Loucy (cell line): ENCODE measurements around the gene TIGD7.

Experiments
- H2AFZ ChIP-seq: fragments of 200-600 bp; sonication (generic); 2 replicates; pipeline ENCODE4 v1.6.0; 2016; ENCODE audit warnings: antibody characterized with exemption, mild to moderate bottlenecking, low read length, moderate library complexity
- H3F3A ChIP-seq: fragments of 200-600 bp; 2 replicates; pipeline ENCODE4 v1.6.0; 2016; ENCODE audit warnings: antibody characterized with exemption, low read depth, mild to moderate bottlenecking
- H3K27me3 ChIP-seq: fragments of 200-600 bp; sonication (generic); 2 replicates; pipeline ENCODE4 v1.6.1; 2014; ENCODE audit warnings: low read length, mild to moderate bottlenecking; ENCODE audit not compliant: insufficient read depth, poor library complexity, severe bottlenecking
- H3K36me3 ChIP-seq: fragments of 200-600 bp; sonication (generic); 2 replicates; pipeline ENCODE4 v1.6.1; 2016; ENCODE audit warnings: low read length; ENCODE audit not compliant: insufficient read depth
- H3K4me1 ChIP-seq: fragments of 200-600 bp; sonication (generic); 2 replicates; pipeline ENCODE4 v1.5.1; 2014; ENCODE audit warnings: low read length, mild to moderate bottlenecking; ENCODE audit not compliant: insufficient read depth, poor library complexity, severe bottlenecking
- H3K4me2 ChIP-seq: fragments of 200-600 bp; sonication (generic); 2 replicates; pipeline ENCODE4 v1.6.0; 2014; ENCODE audit warnings: antibody characterized with exemption, low read length, low read depth, mild to moderate bottlenecking; ENCODE audit not compliant: poor library complexity, severe bottlenecking
- H3K4me3 ChIP-seq: fragments of 200-600 bp; sonication (generic); 2 replicates; pipeline ENCODE4 v1.5.1; 2014; ENCODE audit warnings: low read length, mild to moderate bottlenecking, mixed read lengths; ENCODE audit not compliant: poor library complexity, severe bottlenecking
- H3K79me2 ChIP-seq: fragments of 200-600 bp; sonication (generic); 2 replicates; pipeline ENCODE4 v1.6.1; 2014; ENCODE audit warnings: low read length; ENCODE audit not compliant: insufficient read depth
- H3K9ac ChIP-seq: fragments of 200-600 bp; sonication (generic); 2 replicates; pipeline ENCODE4 v1.6.0; 2014; ENCODE audit warnings: mild to moderate bottlenecking, low read depth, low read length, moderate library complexity; ENCODE audit not compliant: poor library complexity, severe bottlenecking
- H3K9me2 ChIP-seq: fragments of 200-600 bp; sonication (generic); replicated peaks from 2 replicates; pipeline ENCODE4 v1.6.1; 2016; ENCODE audit warnings: low read depth, low read length, mixed read lengths
- H3K9me3 ChIP-seq: fragments of 200-600 bp; sonication (generic); 2 replicates; pipeline ENCODE4 v1.6.1; 2014; ENCODE audit warnings: mild to moderate bottlenecking, antibody characterized with exemption, low read length, low read depth; ENCODE audit not compliant: insufficient read depth
- H4K20me1 ChIP-seq: fragments of 200-600 bp; sonication (generic); 2 replicates; pipeline ENCODE4 v1.6.0; 2014; ENCODE audit warnings: antibody characterized with exemption, low read length, mild to moderate bottlenecking; ENCODE audit not compliant: insufficient read depth, poor library complexity, severe bottlenecking
- EZH2phosphoT487 ChIP-seq: fragments of 200-600 bp; IDR thresholded peaks from 2 replicates; pipeline ENCODE4 v1.6.1; 2018; ENCODE audit warnings: antibody characterized with exemption, mild to moderate bottlenecking, moderate library complexity, borderline replicate concordance
- TF ChIP-seq, protein P1 (sequence below): fragments of 200-600 bp; sonication (generic); conservative IDR thresholded peaks from 2 replicates; pipeline ENCODE4 v1.5.1; 2014; ENCODE audit warnings: mild to moderate bottlenecking, antibody characterized with exemption, low read length

Gene TIGD7

GRCh38 chr16:3304370-3304769 is 860 bp downstream of the TIGD7 start:
- no peaks in the 10 kb centered on the region for H3K9me3 ChIP-seq
- H3F3A ChIP-seq = no peaks in the 10 kb centered on the region
- no peaks in the 10 kb centered on the region for H3K27me3 ChIP-seq
- 0 out of 2 replicates have a peak, but pooled peaks cover 11% of the 10 kb centered on the region for H3K36me3 ChIP-seq
- H3K9ac ChIP-seq = peak overlapping the region; percentile 89
- peaks cover 39% of the 10 kb centered on the region for H3K79me2 ChIP-seq
- H4K20me1 ChIP-seq = no peaks in the 10 kb centered on the region
- peaks cover 3% of the 10 kb centered on the region for H3K4me1 ChIP-seq
- TF ChIP-seq, protein P1, sequence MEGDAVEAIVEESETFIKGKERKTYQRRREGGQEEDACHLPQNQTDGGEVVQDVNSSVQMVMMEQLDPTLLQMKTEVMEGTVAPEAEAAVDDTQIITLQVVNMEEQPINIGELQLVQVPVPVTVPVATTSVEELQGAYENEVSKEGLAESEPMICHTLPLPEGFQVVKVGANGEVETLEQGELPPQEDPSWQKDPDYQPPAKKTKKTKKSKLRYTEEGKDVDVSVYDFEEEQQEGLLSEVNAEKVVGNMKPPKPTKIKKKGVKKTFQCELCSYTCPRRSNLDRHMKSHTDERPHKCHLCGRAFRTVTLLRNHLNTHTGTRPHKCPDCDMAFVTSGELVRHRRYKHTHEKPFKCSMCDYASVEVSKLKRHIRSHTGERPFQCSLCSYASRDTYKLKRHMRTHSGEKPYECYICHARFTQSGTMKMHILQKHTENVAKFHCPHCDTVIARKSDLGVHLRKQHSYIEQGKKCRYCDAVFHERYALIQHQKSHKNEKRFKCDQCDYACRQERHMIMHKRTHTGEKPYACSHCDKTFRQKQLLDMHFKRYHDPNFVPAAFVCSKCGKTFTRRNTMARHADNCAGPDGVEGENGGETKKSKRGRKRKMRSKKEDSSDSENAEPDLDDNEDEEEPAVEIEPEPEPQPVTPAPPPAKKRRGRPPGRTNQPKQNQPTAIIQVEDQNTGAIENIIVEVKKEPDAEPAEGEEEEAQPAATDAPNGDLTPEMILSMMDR = no peak
- no peak for TF ChIP-seq EZH2phosphoT487
- H3K9me2 ChIP-seq = no peaks in the 10 kb centered on the region
- H2AFZ ChIP-seq = peak overlapping the region; percentile 89; the same call in 1 of the 2 replicates
- H3K4me3 ChIP-seq = peak overlapping the region; percentile 91
- peak overlapping the region; percentile 98 for H3K4me2 ChIP-seq

DNA sequence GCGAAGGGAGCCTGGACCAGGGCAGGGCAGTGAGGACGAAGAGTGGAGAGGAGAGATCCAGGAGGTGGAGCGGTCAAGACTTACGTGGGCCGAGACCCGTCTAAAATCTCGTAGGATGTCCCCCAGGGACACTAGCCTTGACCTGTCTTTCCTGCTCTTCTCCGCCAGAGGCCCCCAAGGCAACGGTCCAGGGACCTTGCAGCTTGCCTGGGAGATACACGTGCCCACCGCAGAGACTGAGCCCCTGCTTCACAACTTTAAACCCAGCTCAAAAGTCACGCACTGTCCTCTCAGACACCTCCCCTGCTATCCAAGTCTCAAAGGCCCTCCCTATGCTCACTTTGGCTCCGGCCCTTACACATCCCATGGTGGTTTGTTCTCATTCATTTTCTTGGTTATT is 9.4 kb downstream of the TIGD7 start:
- no peak overlapping the region for H2AFZ ChIP-seq
- no peaks in the 10 kb centered on the region for H3K4me1 ChIP-seq
- no peaks in the 10 kb centered on the region for H3K27me3 ChIP-seq
- no peaks in the 10 kb centered on the region for H3F3A ChIP-seq
- H3K9me3 ChIP-seq = no peaks in the 10 kb centered on the region
- peaks cover 6% of the 10 kb centered on the region; the same call in 1 of the 2 replicates for H3K36me3 ChIP-seq
- H3K4me2 ChIP-seq = no peak overlapping the region
- no peaks in the 10 kb centered on the region for H4K20me1 ChIP-seq
- TF ChIP-seq, protein P1 = no peak
- no peak for TF ChIP-seq EZH2phosphoT487
- H3K9me2 ChIP-seq = no peaks in the 10 kb centered on the region
- no peak overlapping the region for H3K9ac ChIP-seq
- H3K4me3 ChIP-seq = no peak overlapping the region
- no peaks in the 10 kb centered on the region; the same call in 1 of the 2 replicates for H3K79me2 ChIP-seq

DNA sequence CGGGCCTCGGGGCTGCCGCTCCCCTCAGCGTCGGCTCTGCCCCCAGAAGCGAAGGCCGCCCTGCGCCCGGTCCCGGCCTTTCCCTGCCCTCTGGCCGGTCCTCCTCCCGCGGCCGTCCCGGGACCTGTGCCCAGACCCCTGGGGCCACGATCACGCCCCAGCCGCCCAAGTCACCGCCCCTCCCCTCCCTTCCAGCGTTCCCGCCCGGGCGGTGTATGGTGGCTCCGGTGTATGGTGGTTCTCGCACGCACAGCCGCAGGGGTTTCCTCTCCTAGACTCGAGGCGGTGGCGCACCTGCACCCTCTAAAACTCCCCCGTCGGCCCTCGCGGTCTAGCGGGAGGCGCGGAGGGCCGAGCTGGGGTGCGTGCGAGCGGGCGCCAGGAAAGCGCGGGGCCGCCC is 10.0 kb downstream of the TIGD7 start:
- Histone ChIP-seq H3K4me3 (no peak overlapping the region), H3F3A (no peaks in the 10 kb centered on the region), H3K79me2 (peaks cover 2% of the 10 kb centered on the region; the same call in 1 of the 2 replicates), H3K4me2 (no peak overlapping the region), H3K4me1 (no peaks in the 10 kb centered on the region), H3K9me3 (no peaks in the 10 kb centered on the region), H4K20me1 (no peaks in the 10 kb centered on the region), H3K36me3 (peaks cover 12% of the 10 kb centered on the region; the same call in 1 of the 2 replicates), H3K9me2 (no peaks in the 10 kb centered on the region), H2AFZ (no peak overlapping the region), H3K27me3 (no peaks in the 10 kb centered on the region), H3K9ac (no peak overlapping the region)
- TF ChIP-seq, protein P1 = no peak
- TF ChIP-seq EZH2phosphoT487 = no peak
